Measurements from ENCODE around the gene MZF1.

The MZF1 gene

DNA sequence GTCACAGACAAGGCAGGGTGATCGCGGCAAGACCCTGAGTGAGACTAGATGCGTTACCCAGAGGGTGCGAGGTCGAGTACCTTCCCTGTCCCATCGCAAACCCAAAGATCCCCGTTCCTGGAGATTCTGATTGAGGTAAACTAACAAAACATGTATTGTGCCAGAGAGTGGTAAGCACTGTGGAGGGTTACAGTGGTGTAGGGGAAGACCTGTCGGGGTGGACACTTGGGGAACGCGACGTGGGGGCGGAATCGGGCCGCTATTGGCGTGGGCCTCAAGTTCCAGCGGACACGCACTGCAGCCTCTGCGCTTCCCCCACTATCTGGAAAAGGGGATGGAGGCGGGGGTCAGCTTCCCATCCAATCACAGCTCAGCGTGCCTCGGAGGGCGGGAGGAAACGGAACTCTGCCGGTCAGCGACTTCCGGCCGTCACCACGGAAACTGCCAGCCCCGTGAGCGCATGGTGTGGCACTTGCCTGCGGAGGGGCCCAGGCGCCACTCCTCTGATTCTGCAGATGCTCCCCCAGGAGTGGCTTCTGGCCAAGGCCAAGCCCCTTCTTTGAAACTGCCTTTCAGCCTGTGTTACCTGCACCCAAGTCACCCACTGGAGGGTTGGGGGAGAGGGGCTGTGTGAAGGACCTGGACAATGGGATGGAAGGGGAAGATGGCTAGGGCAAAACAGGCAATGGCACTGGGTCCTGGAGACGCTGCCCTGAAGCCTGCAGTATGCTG lies 13.7 kb downstream of the MZF1 start (continued):
- TF ChIP-seq ZNF660 (tag by site-specific recombination; IDR thresholded peaks at IDR 0.05) = peak; percentile 39; the same call in 1 of the 2 replicates
- no peak for TF ChIP-seq AEBP2 (tag by site-specific recombination; IDR thresholded peaks at IDR 0.05; ENCODE audit: borderline replicate concordance)
- TF ChIP-seq ZNF548 (tag by site-specific recombination; IDR thresholded peaks at IDR 0.05) = no peak
- TF ChIP-seq ZNF530 (tag by site-specific recombination; IDR thresholded peaks at IDR 0.05; ENCODE audit: low read depth) = no peak
- TF ChIP-seq ELK4 (IDR thresholded peaks at IDR 0.05; ENCODE audit: borderline replicate concordance, low read depth, low read length) = no peak; the same call in 1 of the 2 replicates
- TF ChIP-seq ZNF501 (tag by site-specific recombination; IDR thresholded peaks at IDR 0.05) = peak; percentile 93
- no peak for TF ChIP-seq ZSCAN16 (tag by site-specific recombination; IDR thresholded peaks at IDR 0.05)
- no peak for TF ChIP-seq ZNF791 (tag by site-specific recombination; IDR thresholded peaks at IDR 0.05)
- TF ChIP-seq MYNN (tag by site-specific recombination; IDR thresholded peaks at IDR 0.05; ENCODE audit: borderline replicate concordance) = no peak
- peak; percentile 96 for TF ChIP-seq ZNF366 (tag by site-specific recombination; conservative IDR thresholded peaks at IDR 0.05)
- TF ChIP-seq ZNF664 (tag by site-specific recombination; IDR thresholded peaks at IDR 0.05) = no peak
- TF ChIP-seq ZNF561 (tag by site-specific recombination; IDR thresholded peaks at IDR 0.05; ENCODE audit: borderline replicate concordance) = peak; percentile 87; the same call in 1 of the 2 replicates
- TF ChIP-seq GLIS2 (tag by site-specific recombination; IDR thresholded peaks at IDR 0.05) = peak; percentile 79
- TF ChIP-seq ZFP3 (tag by site-specific recombination; IDR thresholded peaks at IDR 0.05; ENCODE audit: low read depth) = no peak
- TF ChIP-seq ZNF423 (tag by site-specific recombination; IDR thresholded peaks at IDR 0.05) = no peak
- TF ChIP-seq ZNF335 (tag by site-specific recombination; conservative IDR thresholded peaks at IDR 0.05) = peak; percentile 72
- no peak; the same call in none of the 2 replicates for TF ChIP-seq YY1 (tag by site-specific recombination; IDR thresholded peaks at IDR 0.05)
- TF ChIP-seq SP2 (tag by site-specific recombination; IDR thresholded peaks at IDR 0.05) = peak; percentile 94
- peak; percentile 35 for TF ChIP-seq KLF1 (tag by site-specific recombination; IDR thresholded peaks at IDR 0.05)
- TF ChIP-seq PBX3 (CRISPR knock-in tag; IDR thresholded peaks at IDR 0.05) = no peak
- peak; percentile 68 for TF ChIP-seq SP3 (tag by site-specific recombination; IDR thresholded peaks at IDR 0.05)
- peak; percentile 90 for TF ChIP-seq HIC1 (tag by site-specific recombination; IDR thresholded peaks at IDR 0.05)
- TF ChIP-seq GLI4 (tag by site-specific recombination; IDR thresholded peaks at IDR 0.05) = peak; percentile 84; the same call in 1 of the 2 replicates
- TF ChIP-seq RBAK (tag by site-specific recombination; IDR thresholded peaks at IDR 0.05) = no peak
- TF ChIP-seq ZNF354C (tag by site-specific recombination; IDR thresholded peaks at IDR 0.05; ENCODE audit: borderline replicate concordance, low read depth) = no peak
- TF ChIP-seq, protein P1, sequence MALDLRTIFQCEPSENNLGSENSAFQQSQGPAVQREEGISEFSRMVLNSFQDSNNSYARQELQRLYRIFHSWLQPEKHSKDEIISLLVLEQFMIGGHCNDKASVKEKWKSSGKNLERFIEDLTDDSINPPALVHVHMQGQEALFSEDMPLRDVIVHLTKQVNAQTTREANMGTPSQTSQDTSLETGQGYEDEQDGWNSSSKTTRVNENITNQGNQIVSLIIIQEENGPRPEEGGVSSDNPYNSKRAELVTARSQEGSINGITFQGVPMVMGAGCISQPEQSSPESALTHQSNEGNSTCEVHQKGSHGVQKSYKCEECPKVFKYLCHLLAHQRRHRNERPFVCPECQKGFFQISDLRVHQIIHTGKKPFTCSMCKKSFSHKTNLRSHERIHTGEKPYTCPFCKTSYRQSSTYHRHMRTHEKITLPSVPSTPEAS (tag by site-specific recombination; IDR thresholded peaks at IDR 0.05) = peak; percentile 59; the same call in 1 of the 2 replicates
- no peak for TF ChIP-seq SETDB1 (IDR thresholded peaks at IDR 0.05; ENCODE audit: insufficient read length, low read length)
- no peak for TF ChIP-seq GLI2 (tag by site-specific recombination; IDR thresholded peaks at IDR 0.05; ENCODE audit: borderline replicate concordance, low read depth)
- TF ChIP-seq MEIS1 (CRISPR knock-in tag; IDR thresholded peaks at IDR 0.05; ENCODE audit: borderline replicate concordance) = no peak
- TF ChIP-seq ZNF707 (tag by site-specific recombination; IDR thresholded peaks at IDR 0.05) = no peak
- TF ChIP-seq ZNF2 (tag by site-specific recombination; IDR thresholded peaks at IDR 0.05) = peak; percentile 84
- TF ChIP-seq SALL2 (tag by site-specific recombination; IDR thresholded peaks at IDR 0.05; ENCODE audit: borderline replicate concordance) = no peak
- TF ChIP-seq ZFP69B (tag by site-specific recombination; IDR thresholded peaks at IDR 0.05) = peak; percentile 85
